ENCODE measurements around the gene STAT3. TPM values are rescaled to one million over a fixed set of nuclear protein-coding genes. Genes with fewer than 3 reads are reported as not detected.

STAT3 gene
- total and polyA plus RNA-seq, 7 donors, result 43.8 to 230 (median 129) TPM

DNA sequence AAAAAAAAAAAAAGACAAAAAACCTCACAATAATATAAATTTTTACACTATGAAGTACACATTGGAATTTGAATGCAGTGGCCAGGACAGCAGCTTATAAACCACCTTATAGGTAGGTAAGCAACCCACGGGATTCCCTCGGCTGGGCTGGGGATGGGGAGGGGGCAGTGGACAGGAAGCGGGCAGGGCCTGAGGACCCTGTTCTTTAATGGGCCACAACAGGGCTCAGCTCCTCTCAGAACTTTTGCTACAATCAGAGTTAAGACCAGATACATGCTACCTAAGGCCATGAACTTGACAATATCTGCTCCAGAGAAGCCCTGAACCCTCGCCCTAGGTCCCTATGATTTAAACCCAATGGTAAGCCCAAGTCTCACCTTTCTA, 74.9 kb downstream of the STAT3 start:
- intact Hi-C loops (cut with DNase I), result no loop called here
- TF ChIP-seq EP300 (IDR thresholded peaks at IDR 0.05) (no peak), POLR2AphosphoS5 (IDR thresholded peaks at IDR 0.05) (no peak), POLR2A (IDR thresholded peaks at IDR 0.05) (no peak)
- TF ChIP-seq, protein P1, sequence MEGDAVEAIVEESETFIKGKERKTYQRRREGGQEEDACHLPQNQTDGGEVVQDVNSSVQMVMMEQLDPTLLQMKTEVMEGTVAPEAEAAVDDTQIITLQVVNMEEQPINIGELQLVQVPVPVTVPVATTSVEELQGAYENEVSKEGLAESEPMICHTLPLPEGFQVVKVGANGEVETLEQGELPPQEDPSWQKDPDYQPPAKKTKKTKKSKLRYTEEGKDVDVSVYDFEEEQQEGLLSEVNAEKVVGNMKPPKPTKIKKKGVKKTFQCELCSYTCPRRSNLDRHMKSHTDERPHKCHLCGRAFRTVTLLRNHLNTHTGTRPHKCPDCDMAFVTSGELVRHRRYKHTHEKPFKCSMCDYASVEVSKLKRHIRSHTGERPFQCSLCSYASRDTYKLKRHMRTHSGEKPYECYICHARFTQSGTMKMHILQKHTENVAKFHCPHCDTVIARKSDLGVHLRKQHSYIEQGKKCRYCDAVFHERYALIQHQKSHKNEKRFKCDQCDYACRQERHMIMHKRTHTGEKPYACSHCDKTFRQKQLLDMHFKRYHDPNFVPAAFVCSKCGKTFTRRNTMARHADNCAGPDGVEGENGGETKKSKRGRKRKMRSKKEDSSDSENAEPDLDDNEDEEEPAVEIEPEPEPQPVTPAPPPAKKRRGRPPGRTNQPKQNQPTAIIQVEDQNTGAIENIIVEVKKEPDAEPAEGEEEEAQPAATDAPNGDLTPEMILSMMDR (IDR thresholded peaks at IDR 0.05), result no peak
- peak overlapping the region in 2 of 4 donors; percentile 24 to 93 for H3K27ac ChIP-seq
- H3K4me3 ChIP-seq, result no peak overlapping the region
- WGBS, 2 donors, result 86 to 94% methylated on average over 4 of the region's 4 CpGs
- peaks cover 41 to 65% (median 42%) of the 10 kb centered on the region in 4 donors for H3K36me3 ChIP-seq
- no peak for DNase-seq
- no peaks in the 10 kb centered on the region for H3K9me3 ChIP-seq
- H3K4me1 ChIP-seq, result peaks cover 0 to 43% (median 38%) of the 10 kb centered on the region in 4 donors
- no peaks in the 10 kb centered on the region for H3K27me3 ChIP-seq

DNA sequence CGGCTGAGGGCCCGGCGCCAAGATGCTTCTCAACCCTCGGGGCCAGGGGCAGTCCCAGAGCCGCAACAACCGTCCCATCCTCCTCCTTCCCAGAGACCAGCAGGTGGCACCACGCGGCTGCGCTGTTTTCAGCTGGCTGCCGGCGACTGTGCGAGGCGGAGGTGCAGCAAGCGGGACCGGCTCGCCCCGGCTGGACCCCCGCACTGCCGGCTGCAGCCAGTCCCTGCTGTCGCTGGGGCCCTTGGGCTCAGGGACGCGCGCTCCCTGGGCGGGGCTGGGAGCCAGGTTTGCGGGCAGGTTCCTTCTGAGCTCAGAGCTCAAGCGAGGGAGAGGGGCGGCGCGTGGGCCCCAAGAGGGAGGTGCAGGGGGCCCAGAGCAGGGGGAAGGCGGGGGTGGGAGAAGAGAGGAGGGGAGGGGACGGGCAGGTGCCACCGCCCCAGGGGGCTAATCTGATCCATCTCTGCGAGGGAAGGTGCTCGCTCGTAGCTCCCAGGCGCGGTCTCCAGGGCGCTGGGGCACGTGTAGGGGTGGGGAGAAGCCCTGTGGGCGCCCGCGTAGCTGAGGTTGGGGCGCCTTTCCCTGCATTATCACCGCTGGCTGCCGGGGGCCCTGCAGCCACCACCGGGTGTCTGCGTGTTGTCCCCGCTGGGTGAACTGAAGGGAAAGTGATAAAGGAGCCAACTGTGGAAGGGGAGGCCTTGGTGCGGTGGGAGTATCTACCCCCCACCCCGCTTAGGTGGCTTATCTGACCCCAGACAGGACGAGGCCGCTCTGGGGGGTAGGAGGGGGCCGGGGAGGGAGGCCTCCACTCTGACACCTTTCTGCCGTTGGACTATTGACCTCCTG, 75.7 kb downstream of the STAT3 start:
- TF ChIP-seq, protein P1 (IDR thresholded peaks at IDR 0.05), result peak; percentile 45 to 66 (median 62)
- TF ChIP-seq EP300 (IDR thresholded peaks at IDR 0.05), result peak in 1 of 4 donors; percentile 5
- TF ChIP-seq POLR2A (IDR thresholded peaks at IDR 0.05), result no peak
- peak in 3 of 4 donors; percentile 67 to 69 (median 69) for TF ChIP-seq POLR2AphosphoS5 (IDR thresholded peaks at IDR 0.05)
- Histone ChIP-seq H3K27ac (peak overlapping the region; percentile 87 to 98 (median 91)), H3K4me1 (peaks cover 0 to 43% (median 38%) of the 10 kb centered on the region in 4 donors), H3K9me3 (no peaks in the 10 kb centered on the region), H3K27me3 (no peaks in the 10 kb centered on the region), H3K4me3 (peak overlapping the region in 3 of 4 donors; percentile 30 to 43 (median 37)), H3K36me3 (peaks cover 41 to 65% (median 45%) of the 10 kb centered on the region in 4 donors)
- intact Hi-C loops (cut with DNase I), result no loop called here
- 19 to 33% methylated on average over 54 of the region's 54 CpGs for whole genome bisulfite sequencing, 2 donors
- DNase-seq, result peak; percentile 96

DNA sequence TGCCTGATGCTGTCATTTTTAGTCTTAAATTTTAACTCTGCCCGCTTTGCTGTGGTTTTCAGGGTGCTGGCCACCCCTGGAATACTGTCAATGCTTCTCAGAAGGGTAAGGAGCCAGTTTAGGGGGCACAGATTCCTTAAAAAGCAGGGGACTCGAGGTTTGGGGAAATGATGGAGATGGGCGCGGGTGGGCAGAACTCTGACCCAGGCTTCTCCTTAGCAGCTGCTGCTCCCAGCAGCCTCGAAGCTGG, 76.3 kb downstream of the STAT3 start:
- peaks cover 36 to 65% (median 43%) of the 10 kb centered on the region in 4 donors for H3K36me3 ChIP-seq
- TF ChIP-seq POLR2AphosphoS5 (IDR thresholded peaks at IDR 0.05) (no peak), POLR2A (IDR thresholded peaks at IDR 0.05) (no peak), EP300 (IDR thresholded peaks at IDR 0.05) (no peak)
- TF ChIP-seq, protein P1 (IDR thresholded peaks at IDR 0.05), result no peak
- peak overlapping the region in 2 of 4 donors; percentile 37 to 43 for H3K4me3 ChIP-seq

DNA sequence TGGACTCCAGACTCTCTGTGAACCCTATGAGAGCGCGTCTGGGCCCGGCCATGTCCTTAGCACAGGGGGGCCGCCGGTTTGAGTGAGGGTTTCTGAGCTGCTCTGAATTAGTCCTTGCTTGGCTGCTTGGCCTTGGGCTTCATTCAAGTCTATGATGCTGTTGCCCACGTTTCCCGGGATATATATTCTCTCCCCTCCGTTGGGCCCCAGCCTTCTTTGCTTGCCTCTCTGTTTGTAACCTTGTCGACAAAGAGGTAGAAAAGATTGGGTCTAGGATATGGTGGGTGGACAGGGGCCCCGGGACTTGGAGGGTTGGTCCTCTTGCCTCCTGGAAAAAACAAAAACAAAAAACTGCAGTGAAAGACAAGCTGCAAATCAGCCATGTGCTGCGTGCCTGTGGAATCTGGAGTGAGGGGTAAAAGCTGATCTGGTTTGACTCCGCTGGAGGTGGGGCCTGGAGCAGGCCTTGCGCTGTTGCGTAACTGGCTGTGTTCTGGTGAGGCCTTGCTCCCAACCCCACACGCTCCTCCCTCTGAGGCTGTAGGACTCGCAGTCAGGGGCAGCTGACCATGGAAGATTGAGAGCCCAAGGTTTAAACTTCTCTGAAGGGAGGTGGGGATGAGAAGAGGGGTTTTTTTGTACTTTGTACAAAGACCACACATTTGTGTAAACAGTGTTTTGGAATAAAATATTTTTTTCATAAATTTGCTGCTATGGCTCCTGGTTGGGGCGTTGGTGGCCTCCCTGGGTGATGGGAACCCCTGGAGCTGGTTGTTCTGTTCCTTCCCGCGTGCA, 76.8 kb downstream of the STAT3 start:
- intact Hi-C loops (cut with DNase I), result loop anchor here (2.0 kb wide), 1 partner anchor 23 kb away; the partner anchor contains the start of gene STAT5A
- Histone ChIP-seq H3K27me3 (no peaks in the 10 kb centered on the region), H3K27ac (peak overlapping the region; percentile 87 to 98 (median 91)), H3K4me1 (peaks cover 0 to 43% (median 38%) of the 10 kb centered on the region in 4 donors), H3K9me3 (no peaks in the 10 kb centered on the region), H3K4me3 (peak overlapping the region in 2 of 4 donors; percentile 37 to 43), H3K36me3 (peaks cover 33 to 65% (median 40%) of the 10 kb centered on the region in 4 donors)
- DNase-seq, result peak; percentile 99
- TF ChIP-seq POLR2AphosphoS5 (IDR thresholded peaks at IDR 0.05) (peak; percentile 67 to 89 (median 81)), EP300 (IDR thresholded peaks at IDR 0.05) (peak in 1 of 4 donors; percentile 40)
- TF ChIP-seq, protein P1 (IDR thresholded peaks at IDR 0.05), result no peak
- 67 to 86% methylated on average over 19 of the region's 19 CpGs for WGBS, 2 donors

More for the DNA sequence above, 76.3 kb downstream of the STAT3 start:
- Histone ChIP-seq H3K27me3 (no peaks in the 10 kb centered on the region), H3K27ac (peak overlapping the region; percentile 87 to 98 (median 91)), H3K4me1 (peaks cover 0 to 43% (median 38%) of the 10 kb centered on the region in 4 donors), H3K9me3 (no peaks in the 10 kb centered on the region)
- DNase-seq, result no peak
- intact Hi-C loops (cut with DNase I), result no loop called here
- 24 to 44% methylated on average over 5 of the region's 5 CpGs for WGBS, 2 donors

Data from sigmoid colon (tissue), 7 donors.